GM18520 (cell line): Measurements from ENCODE around the gene EXOSC1.
A peak's percentile ranks its signal among the peaks of the same experiment; 100 is the strongest.
"Not testable (repeated sequence)": the region's sequence is repeated elsewhere in the genome, so short reads cannot be mapped to it uniquely, and the experiment has no call there.

ENCODE experiments used
- ATAC-seq: cut with Tn5 transposase; IDR thresholded peaks from one replicate; pipeline ENCODE4 v1.9.1; 2021; ENCODE audit not compliant: unreplicated experiment

The EXOSC1 gene

GRCh38 chr10:97411406-97411805, 34.4 kb downstream of the EXOSC1 start:
- no peak for ATAC-seq

- no peak for ATAC-seq
Observed at GRCh38 chr10:97408496-97408992, 37.3 kb downstream of the EXOSC1 start.

- no peak for ATAC-seq
Observed at GRCh38 chr10:97407952-97408248, 37.9 kb downstream of the EXOSC1 start.

- ATAC-seq: peak; percentile 74
Observed at GRCh38 chr10:97407211-97407951, 38.4 kb downstream of the EXOSC1 start.

- not testable (repeated sequence) for ATAC-seq
Observed at GRCh38 chr10:97406483-97406882, 39.3 kb downstream of the EXOSC1 start.

GRCh38 chr10:97406064-97406463, 39.7 kb downstream of the EXOSC1 start:
- no peak for ATAC-seq

GRCh38 chr10:97404044-97404443, 41.8 kb downstream of the EXOSC1 start:
- no peak for ATAC-seq

GRCh38 chr10:97401455-97401919, 44.3 kb downstream of the EXOSC1 start:
- ATAC-seq: no peak

GRCh38 chr10:97400665-97401454, 44.9 kb downstream of the EXOSC1 start, which contains the start of gene RRP12:
Gene RRP12 (minus strand): TSS chr10:97401340. CDS start chr10:97401231, 109 bp downstream.
- peak; percentile 97 for ATAC-seq

GRCh38 chr10:97399843-97400545, 45.8 kb downstream of the EXOSC1 start:
- no peak for ATAC-seq

- no peak for ATAC-seq
Observed at GRCh38 chr10:97396056-97396455, 49.8 kb downstream of the EXOSC1 start.

GRCh38 chr10:97393034-97393573, 52.7 kb downstream of the EXOSC1 start:
- ATAC-seq: no peak

- no peak for ATAC-seq
Observed at GRCh38 chr10:97390091-97390490, 55.7 kb downstream of the EXOSC1 start.

GRCh38 chr10:97388152-97388551, 57.7 kb downstream of the EXOSC1 start:
- no peak for ATAC-seq
